Measurements from ENCODE around the gene ZSWIM9. TPM values are rescaled to one million over a fixed set of nuclear protein-coding genes. Genes with fewer than 3 reads are reported as not detected.

ZSWIM9 gene
- 1.7 and 1.8 TPM in 2 replicates for total RNA-seq (2014; rRNA removed; shearing (Covaris generic))
- 3.0 and 3.5 TPM in 2 replicates for polyA plus RNA-seq (2015; cell fraction: cytosol; rRNA removed)
- 2.7 and 3.0 TPM in 2 replicates for polyA plus RNA-seq (2015; cell fraction: nucleus; rRNA removed)

GRCh38 chr19:48169939-48170803, at the start of gene ZSWIM9, which contains the start of gene LIG1:
TSS of gene ZSWIM9 (plus strand) at chr19:48170680. CDS start at chr19:48171803, 1,123 bp downstream.
TSS of gene LIG1 (minus strand) at chr19:48170344. CDS start at chr19:48165566, 4,778 bp downstream.
- DNase-seq (ENCODE audit: low read depth): peak; percentile 97

- no peak for DNase-seq (ENCODE audit: low read depth)
Measured at GRCh38 chr19:48121066-48121465, 49.4 kb upstream of the ZSWIM9 start.

- peak; percentile 53 for DNase-seq (ENCODE audit: low read depth)
Measured at GRCh38 chr19:48121909-48122371, 48.5 kb upstream of the ZSWIM9 start.

GRCh38 chr19:48122421-48122820, 48.1 kb upstream of the ZSWIM9 start:
- DNase-seq (ENCODE audit: low read depth): no peak

- DNase-seq (ENCODE audit: low read depth): peak; percentile 94
Measured at GRCh38 chr19:48123907-48124651, 46.4 kb upstream of the ZSWIM9 start.

- no peak for DNase-seq (ENCODE audit: low read depth)
Measured at GRCh38 chr19:48127561-48127960, 42.9 kb upstream of the ZSWIM9 start.

GRCh38 chr19:48133094-48133493, 37.4 kb upstream of the ZSWIM9 start:
- DNase-seq (ENCODE audit: low read depth): no peak

GRCh38 chr19:48135411-48135810, 35.1 kb upstream of the ZSWIM9 start:
- DNase-seq (ENCODE audit: low read depth): no peak

- DNase-seq (ENCODE audit: low read depth): no peak
Measured at GRCh38 chr19:48136547-48136946, 33.9 kb upstream of the ZSWIM9 start.

- no peak for DNase-seq (ENCODE audit: low read depth)
Measured at GRCh38 chr19:48137411-48137810, 33.1 kb upstream of the ZSWIM9 start.

- DNase-seq (ENCODE audit: low read depth): no peak
Measured at GRCh38 chr19:48139053-48139452, 31.4 kb upstream of the ZSWIM9 start.

GRCh38 chr19:48147597-48148175, 22.8 kb upstream of the ZSWIM9 start:
- DNase-seq (ENCODE audit: low read depth): no peak

GRCh38 chr19:48148576-48148975, 21.9 kb upstream of the ZSWIM9 start:
- DNase-seq (ENCODE audit: low read depth): no peak

GRCh38 chr19:48149430-48149829, 21.1 kb upstream of the ZSWIM9 start:
- no peak for DNase-seq (ENCODE audit: low read depth)

GRCh38 chr19:48152551-48152950, 17.9 kb upstream of the ZSWIM9 start:
- DNase-seq (ENCODE audit: low read depth): peak; percentile 72

- no peak for DNase-seq (ENCODE audit: low read depth)
Measured at GRCh38 chr19:48154003-48154402, 16.5 kb upstream of the ZSWIM9 start.

- no peak for DNase-seq (ENCODE audit: low read depth)
Measured at GRCh38 chr19:48158210-48158790, 12.2 kb upstream of the ZSWIM9 start.

GRCh38 chr19:48168689-48169088, 1.8 kb upstream of the ZSWIM9 start:
- no peak for DNase-seq (ENCODE audit: low read depth)

- no peak for DNase-seq (ENCODE audit: low read depth)
Measured at GRCh38 chr19:48169578-48169938, 922 bp upstream of the ZSWIM9 start.

GRCh38 chr19:48170817-48171347, 402 bp downstream of the ZSWIM9 start:
- DNase-seq (ENCODE audit: low read depth): no peak

- DNase-seq (ENCODE audit: low read depth): no peak
Measured at GRCh38 chr19:48171710-48172109, 1.2 kb downstream of the ZSWIM9 start.
